Naive thymus-derived CD4-positive, alpha-beta T cell (primary cell): Measurements from ENCODE around the gene NCSTN. TPM values are rescaled to one million over a fixed set of nuclear protein-coding genes. Genes with fewer than 3 reads are reported as not detected.
A peak's percentile ranks its signal among the peaks of the same experiment; 100 is the strongest.

Source experiments
- ATAC-seq: fragments of 150-1000 bp; cut with Tn5 transposase; 2 replicates; pipeline ENCODE4 v1.10.0; 2021; ENCODE audit warnings: mild to moderate bottlenecking, moderate library complexity
- CTCF ChIA-PET: fragments of 350-600 bp; sonication (Branson Sonifier 250); formaldehyde crosslinking; loops from one replicate; lab custom pipeline; 2021; ENCODE audit warnings: antibody characterized with exemption; lab: Charles Lee
- POLR2A ChIA-PET: fragments of 350-600 bp; sonication (Branson Sonifier 250); formaldehyde crosslinking; loops from one replicate; lab custom pipeline; 2021; ENCODE audit warnings: antibody characterized with exemption, inconsistent platforms; lab: Charles Lee
- DNase-seq, 9 donors: peaks; one replicate each; pipeline versions ENCODE4 v3.0.0 to v3.0.0-alpha.2; 2020 to 2022; ENCODE audit warnings: mixed read lengths in 1 of 9
- H3K27ac ChIP-seq: one replicate; pipeline ENCODE4 v1.7.0; 2013; ENCODE audit warnings: mild to moderate bottlenecking, low read depth, low read length, moderate library complexity
- H3K27me3 ChIP-seq, 2 donors: one replicate each; pipeline ENCODE4 v1.7.0; 2013; ENCODE audit warnings: low read length in 2 of 2, mild to moderate bottlenecking in 2 of 2, moderate library complexity in 2 of 2; ENCODE audit not compliant: control insufficient read depth in 2 of 2, insufficient read depth in 2 of 2
- H3K36me3 ChIP-seq, 3 experiments: 1 replicate in 2 of 3; 2 replicates in 1 of 3; pipeline ENCODE4 v1.7.0; 2013; ENCODE audit warnings: low read length in 3 of 3, mild to moderate bottlenecking in 3 of 3, moderate library complexity in 1 of 3; ENCODE audit not compliant: insufficient read depth in 3 of 3, control insufficient read depth in 2 of 3
- H3K4me1 ChIP-seq, 2 donors: one replicate each; pipeline ENCODE4 v1.7.0; 2013; ENCODE audit warnings: low read length in 2 of 2, mild to moderate bottlenecking in 2 of 2, moderate library complexity in 1 of 2; ENCODE audit not compliant: control insufficient read depth in 2 of 2, insufficient read depth in 2 of 2
- H3K4me3 ChIP-seq: 2 replicates; pipeline ENCODE4 v1.7.0; 2013; ENCODE audit warnings: mild to moderate bottlenecking, low read length
- H3K9me3 ChIP-seq, 3 experiments: 1 replicate in 2 of 3; 2 replicates in 1 of 3; pipeline ENCODE4 v1.7.0; 2013; ENCODE audit warnings: low read length in 3 of 3; ENCODE audit not compliant: control insufficient read depth in 2 of 3
- H3K27ac Mint-ChIP-seq, 9 donors: one replicate each; pipeline ENCODE4 v1.8.0; 2020 to 2022; ENCODE audit warnings: mixed read lengths in 9 of 9, mild to moderate bottlenecking in 8 of 9, moderate library complexity in 5 of 9, inconsistent platforms in 2 of 9
- H3K27me3 Mint-ChIP-seq, 5 donors: one replicate each; pipeline ENCODE4 v1.8.0; 2021 to 2022; ENCODE audit warnings: mixed read lengths in 5 of 5, mild to moderate bottlenecking in 1 of 5
- H3K36me3 Mint-ChIP-seq, 5 donors: one replicate each; pipeline ENCODE4 v1.8.0; 2020 to 2022; ENCODE audit warnings: mixed read lengths in 5 of 5, mild to moderate bottlenecking in 3 of 5, inconsistent platforms in 1 of 5
- H3K4me1 Mint-ChIP-seq, 7 donors: one replicate each; pipeline ENCODE4 v1.8.0; 2020 to 2022; ENCODE audit warnings: mixed read lengths in 7 of 7, mild to moderate bottlenecking in 3 of 7, inconsistent platforms in 1 of 7
- H3K4me3 Mint-ChIP-seq, 10 donors: one replicate each; pipeline ENCODE4 v1.8.0; 2020 to 2022; ENCODE audit warnings: mild to moderate bottlenecking in 10 of 10, mixed read lengths in 10 of 10, moderate library complexity in 6 of 10, inconsistent platforms in 2 of 10
- H3K9me3 Mint-ChIP-seq, 11 donors: one replicate each; pipeline ENCODE4 v1.8.0; 2020 to 2022; ENCODE audit warnings: mixed read lengths in 11 of 11, mild to moderate bottlenecking in 4 of 11, inconsistent platforms in 1 of 11, moderate library complexity in 1 of 11
- intact Hi-C, 2 donors: fragments of 100-400 bp; cut with micrococcal nuclease; formaldehyde crosslinking; loops; one replicate each; pipeline ENCODE4 v1.15.1; 2023
- polyA plus RNA-seq, 2 donors: library from polyadenylated mRNA; unstranded; fragments of 300-500 nt; fragmentation: Illumina TruSeq; gene quantifications; one replicate each; pipeline ENCODE4 v1.2.3, GENCODE V29; 2021
- total RNA-seq, 6 experiments: library from RNA in 5 of 6; stranded (reverse) in 5 of 6; gene quantifications; 1 replicate in 5 of 6; 2 replicates in 1 of 6; pipeline ENCODE4 v1.2.3 and lab custom pipeline; 2021 to 2026

Gene NCSTN
- total and polyA plus RNA-seq, 7 experiments from 2014 or later: 68.4 to 91.1 (median 73.5) TPM

- DNase-seq (no peak), ATAC-seq (no peak)
- H3K27ac ChIP-seq: no peak overlapping the region
- H3K4me1 Mint-ChIP-seq: peaks cover 2 to 12% (median 6%) of the 10 kb centered on the region in 7 donors
- H3K36me3 ChIP-seq: no peaks in the 10 kb centered on the region
- no peaks in the 10 kb centered on the region for H3K4me1 ChIP-seq
- H3K36me3 Mint-ChIP-seq: no peaks in the 10 kb centered on the region
- ChIA-PET POLR2A (no interaction called here), CTCF (no interaction called here)
- no peaks in the 10 kb centered on the region for H3K9me3 ChIP-seq
- no peak overlapping the region for H3K4me3 Mint-ChIP-seq
- no peaks in the 10 kb centered on the region for H3K27me3 ChIP-seq
- intact Hi-C loops: no loop called here
- no peak overlapping the region for H3K4me3 ChIP-seq
- H3K27me3 Mint-ChIP-seq: peaks cover 12 to 57% (median 18%) of the 10 kb centered on the region in 5 donors
- no peak overlapping the region for H3K27ac Mint-ChIP-seq
- H3K9me3 Mint-ChIP-seq: no peaks in the 10 kb centered on the region
Measured at GRCh38 chr1:160397651-160398050, 54.5 kb downstream of the NCSTN start.

- peaks cover 12 to 65% (median 18%) of the 10 kb centered on the region in 5 donors for H3K27me3 Mint-ChIP-seq
- Histone ChIP-seq H3K27me3 (no peaks in the 10 kb centered on the region), H3K4me1 (no peaks in the 10 kb centered on the region), H3K4me3 (no peak overlapping the region), H3K36me3 (no peaks in the 10 kb centered on the region), H3K9me3 (no peaks in the 10 kb centered on the region), H3K27ac (no peak overlapping the region)
- intact Hi-C loops: no loop called here
- H3K36me3 Mint-ChIP-seq: no peaks in the 10 kb centered on the region
- H3K4me1 Mint-ChIP-seq: peaks cover 2 to 12% (median 6%) of the 10 kb centered on the region in 7 donors
- ChIA-PET POLR2A (interaction anchor here (0.7 kb wide), 1 partner anchor 9 kb away, joined by 4 read pairs; no protein-coding TSS in a partner anchor), CTCF (interaction anchor here (0.6 to 0.7 kb wide), 2 partner anchors 21 to 741 kb away, joined by 3 read pairs; no protein-coding TSS in a partner anchor)
- H3K27ac Mint-ChIP-seq: no peak overlapping the region
- DNase-seq (no peak), ATAC-seq (no peak)
- peak overlapping the region in 9 of 10 donors; percentile 10 to 74 (median 51) for H3K4me3 Mint-ChIP-seq
- no peaks in the 10 kb centered on the region for H3K9me3 Mint-ChIP-seq
Measured at GRCh38 chr1:160398823-160399222, 55.6 kb downstream of the NCSTN start.

GRCh38 chr1:160399544-160400222 is 56.5 kb downstream of the NCSTN start:
- intact Hi-C loops: no loop called here
- Mint-ChIP-seq H3K27me3 (peaks cover 12 to 64% (median 18%) of the 10 kb centered on the region in 5 donors), H3K27ac (no peak overlapping the region), H3K36me3 (no peaks in the 10 kb centered on the region), H3K4me1 (peaks cover 2 to 12% (median 6%) of the 10 kb centered on the region in 7 donors), H3K9me3 (no peaks in the 10 kb centered on the region), H3K4me3 (peak overlapping the region in 9 of 10 donors; percentile 45 to 74 (median 67))
- ChIA-PET CTCF (no interaction called here), POLR2A (no interaction called here)
- Histone ChIP-seq H3K4me1 (no peaks in the 10 kb centered on the region), H3K36me3 (no peaks in the 10 kb centered on the region), H3K9me3 (no peaks in the 10 kb centered on the region), H3K4me3 (no peak overlapping the region), H3K27me3 (no peaks in the 10 kb centered on the region), H3K27ac (no peak overlapping the region)
- DNase-seq (no peak), ATAC-seq (no peak)

GRCh38 chr1:160400223-160400645 is 57.1 kb downstream of the NCSTN start, which contains the start of gene VANGL2:
Gene VANGL2 (plus strand): TSS chr1:160400564. CDS start chr1:160415838, 15,274 bp downstream.
- no peaks in the 10 kb centered on the region for H3K9me3 Mint-ChIP-seq
- peak within 1 kb of the TSS; percentile 37 for H3K4me3 ChIP-seq
- H3K27me3 Mint-ChIP-seq: peaks cover 12 to 63% (median 18%) of the 10 kb centered on the region in 5 donors

GRCh38 chr1:160400646-160401486 is 57.7 kb downstream of the NCSTN start:
- Histone ChIP-seq H3K9me3 (no peaks in the 10 kb centered on the region), H3K36me3 (no peaks in the 10 kb centered on the region), H3K4me3 (peak overlapping the region; percentile 37), H3K27me3 (no peaks in the 10 kb centered on the region), H3K4me1 (no peaks in the 10 kb centered on the region), H3K27ac (no peak overlapping the region)
- Mint-ChIP-seq H3K36me3 (no peaks in the 10 kb centered on the region), H3K4me3 (peak overlapping the region; percentile 10 to 81 (median 72)), H3K27me3 (peaks cover 12 to 57% (median 18%) of the 10 kb centered on the region in 5 donors), H3K4me1 (peaks cover 2 to 12% (median 6%) of the 10 kb centered on the region in 7 donors), H3K27ac (peak overlapping the region in 2 of 9 donors; percentile 3 to 25), H3K9me3 (no peaks in the 10 kb centered on the region)
- DNase-seq (peak in 3 of 9 donors; percentile 20 to 26 (median 20)), ATAC-seq (peak; percentile 57)
- ChIA-PET CTCF (interaction anchor here (0.6 kb wide), 1 partner anchor 28 kb away, joined by 3 read pairs; no protein-coding TSS in a partner anchor), POLR2A (no interaction called here)
- intact Hi-C loops: no loop called here

More at GRCh38 chr1:160400223-160400645, 57.1 kb downstream of the NCSTN start, which contains the start of gene VANGL2:
- Histone ChIP-seq H3K27ac (no peak within 1 kb of the TSS), H3K36me3 (no peaks in the 10 kb centered on the region), H3K4me1 (no peaks in the 10 kb centered on the region), H3K27me3 (no peaks in the 10 kb centered on the region), H3K9me3 (no peaks in the 10 kb centered on the region)
- Mint-ChIP-seq H3K4me1 (peaks cover 2 to 12% (median 6%) of the 10 kb centered on the region in 7 donors), H3K4me3 (peak within 1 kb of the TSS; percentile 10 to 81 (median 72)), H3K27ac (peak within 1 kb of the TSS in 2 of 9 donors; percentile 3 to 25), H3K36me3 (no peaks in the 10 kb centered on the region)
- ChIA-PET POLR2A (no interaction called here), CTCF (no interaction called here)
- peak; percentile 64 for ATAC-seq
- DNase-seq: peak; percentile 11 to 63 (median 37)
- intact Hi-C loops: no loop called here

- Histone ChIP-seq H3K27ac (no peak overlapping the region), H3K9me3 (no peaks in the 10 kb centered on the region), H3K27me3 (no peaks in the 10 kb centered on the region), H3K4me1 (no peaks in the 10 kb centered on the region), H3K4me3 (no peak overlapping the region), H3K36me3 (no peaks in the 10 kb centered on the region)
- H3K9me3 Mint-ChIP-seq: no peaks in the 10 kb centered on the region
- CTCF ChIA-PET: interaction anchor here (0.6 kb wide), 1 partner anchor 27 kb away, joined by 3 read pairs; no protein-coding TSS in a partner anchor
- peak overlapping the region; percentile 10 to 81 (median 72) for H3K4me3 Mint-ChIP-seq
- peaks cover 12 to 53% (median 18%) of the 10 kb centered on the region in 5 donors for H3K27me3 Mint-ChIP-seq
- intact Hi-C loops: no loop called here
- ATAC-seq: no peak
- no peak for DNase-seq
- H3K4me1 Mint-ChIP-seq: peaks cover 2 to 12% (median 6%) of the 10 kb centered on the region in 7 donors
- H3K27ac Mint-ChIP-seq: peak overlapping the region in 3 of 9 donors; percentile 1 to 25 (median 3)
- no peaks in the 10 kb centered on the region for H3K36me3 Mint-ChIP-seq
- POLR2A ChIA-PET: no interaction called here
Measured at GRCh38 chr1:160401487-160401805, 58.3 kb downstream of the NCSTN start.
